ENCODE results near the gene PTPRB. TPM values are rescaled to one million over a fixed set of nuclear protein-coding genes. Genes with fewer than 3 reads are reported as not detected.

PTPRB gene
- total RNA-seq, 2 donors from 2014 or later: 0.24 TPM; not detected in 1

- no peaks in the 10 kb centered on the region for H3K9me3 Mint-ChIP-seq
- no peak for ATAC-seq (replicated peaks)
- peaks cover 4% of the 10 kb centered on the region for H3K27me3 Mint-ChIP-seq
- no peak overlapping the region for H3K27ac Mint-ChIP-seq
- no peaks in the 10 kb centered on the region for H3K4me1 Mint-ChIP-seq
- H3K36me3 Mint-ChIP-seq (ENCODE audit: low read depth): no peaks in the 10 kb centered on the region
- no peak overlapping the region for H3K4me3 Mint-ChIP-seq
Observed at GRCh38 chr12:70627677-70628076, 9.6 kb downstream of the PTPRB start.

- no peaks in the 10 kb centered on the region for H3K9me3 Mint-ChIP-seq
- H3K27me3 Mint-ChIP-seq: peaks cover 4% of the 10 kb centered on the region
- no peak overlapping the region for H3K27ac Mint-ChIP-seq
- no peak overlapping the region for H3K4me3 Mint-ChIP-seq
- no peaks in the 10 kb centered on the region for H3K36me3 Mint-ChIP-seq (ENCODE audit: low read depth)
- no peak for ATAC-seq (replicated peaks)
- no peaks in the 10 kb centered on the region for H3K4me1 Mint-ChIP-seq
Observed at GRCh38 chr12:70626180-70626579, 11.0 kb downstream of the PTPRB start.

GRCh38 chr12:70619471-70620152, 17.6 kb downstream of the PTPRB start:
- no peak overlapping the region for H3K4me3 Mint-ChIP-seq
- no peak for ATAC-seq (replicated peaks)
- H3K27ac Mint-ChIP-seq: no peak overlapping the region
- peaks cover 13% of the 10 kb centered on the region for H3K27me3 Mint-ChIP-seq
- H3K4me1 Mint-ChIP-seq: no peaks in the 10 kb centered on the region
- no peaks in the 10 kb centered on the region for H3K9me3 Mint-ChIP-seq
- no peaks in the 10 kb centered on the region for H3K36me3 Mint-ChIP-seq (ENCODE audit: low read depth)

GRCh38 chr12:70618371-70618770, 18.9 kb downstream of the PTPRB start:
- no peak for ATAC-seq (replicated peaks)
- H3K4me1 Mint-ChIP-seq: no peaks in the 10 kb centered on the region
- no peak overlapping the region for H3K4me3 Mint-ChIP-seq
- H3K9me3 Mint-ChIP-seq: no peaks in the 10 kb centered on the region
- H3K36me3 Mint-ChIP-seq (ENCODE audit: low read depth): no peaks in the 10 kb centered on the region
- no peak overlapping the region for H3K27ac Mint-ChIP-seq
- peaks cover 15% of the 10 kb centered on the region for H3K27me3 Mint-ChIP-seq

- no peaks in the 10 kb centered on the region for H3K36me3 Mint-ChIP-seq (ENCODE audit: low read depth)
- no peak overlapping the region for H3K27ac Mint-ChIP-seq
- peaks cover 20% of the 10 kb centered on the region for H3K27me3 Mint-ChIP-seq
- H3K4me1 Mint-ChIP-seq: no peaks in the 10 kb centered on the region
- no peak overlapping the region for H3K4me3 Mint-ChIP-seq
- no peak for ATAC-seq (replicated peaks)
- H3K9me3 Mint-ChIP-seq: no peaks in the 10 kb centered on the region
Observed at GRCh38 chr12:70617450-70617849, 19.8 kb downstream of the PTPRB start.

- peaks cover 24% of the 10 kb centered on the region for H3K27me3 Mint-ChIP-seq
- H3K36me3 Mint-ChIP-seq (ENCODE audit: low read depth): no peaks in the 10 kb centered on the region
- no peak overlapping the region for H3K4me3 Mint-ChIP-seq
- no peak for ATAC-seq (replicated peaks)
- no peak overlapping the region for H3K27ac Mint-ChIP-seq
- no peaks in the 10 kb centered on the region for H3K4me1 Mint-ChIP-seq
- no peaks in the 10 kb centered on the region for H3K9me3 Mint-ChIP-seq
Observed at GRCh38 chr12:70615174-70615866, 21.9 kb downstream of the PTPRB start.

- Mint-ChIP-seq H3K36me3 (ENCODE audit: low read depth) (no peaks in the 10 kb centered on the region), H3K4me3 (peak overlapping the region; percentile 40), H3K27me3 (peaks cover 44% of the 10 kb centered on the region), H3K4me1 (no peaks in the 10 kb centered on the region), H3K27ac (no peak overlapping the region), H3K9me3 (no peaks in the 10 kb centered on the region)
- peak; percentile 19 for ATAC-seq (replicated peaks)
Observed at GRCh38 chr12:70609739-70610491, 27.3 kb downstream of the PTPRB start.

- H3K27ac Mint-ChIP-seq: no peak overlapping the region
- H3K27me3 Mint-ChIP-seq: peaks cover 48% of the 10 kb centered on the region
- peak overlapping the region; percentile 24 for H3K4me3 Mint-ChIP-seq
- no peaks in the 10 kb centered on the region for H3K36me3 Mint-ChIP-seq (ENCODE audit: low read depth)
- no peaks in the 10 kb centered on the region for H3K4me1 Mint-ChIP-seq
- ATAC-seq (replicated peaks): no peak
- H3K9me3 Mint-ChIP-seq: no peaks in the 10 kb centered on the region
Observed at GRCh38 chr12:70609203-70609602, 28.0 kb downstream of the PTPRB start.

- H3K27me3 Mint-ChIP-seq: peaks cover 44% of the 10 kb centered on the region
- no peak for ATAC-seq (replicated peaks)
- no peaks in the 10 kb centered on the region for H3K4me1 Mint-ChIP-seq
- no peak overlapping the region for H3K27ac Mint-ChIP-seq
- no peaks in the 10 kb centered on the region for H3K9me3 Mint-ChIP-seq
- H3K36me3 Mint-ChIP-seq (ENCODE audit: low read depth): no peaks in the 10 kb centered on the region
- H3K4me3 Mint-ChIP-seq: no peak overlapping the region
Observed at GRCh38 chr12:70608184-70608583, 29.0 kb downstream of the PTPRB start.

GRCh38 chr12:70607107-70607506, 30.1 kb downstream of the PTPRB start:
- Mint-ChIP-seq H3K4me3 (no peak overlapping the region), H3K27me3 (peaks cover 40% of the 10 kb centered on the region), H3K9me3 (no peaks in the 10 kb centered on the region), H3K4me1 (no peaks in the 10 kb centered on the region), H3K27ac (no peak overlapping the region), H3K36me3 (ENCODE audit: low read depth) (no peaks in the 10 kb centered on the region)
- ATAC-seq (replicated peaks): no peak

GRCh38 chr12:70605976-70606375, 31.3 kb downstream of the PTPRB start:
- Mint-ChIP-seq H3K27ac (no peak overlapping the region), H3K36me3 (ENCODE audit: low read depth) (no peaks in the 10 kb centered on the region), H3K4me3 (no peak overlapping the region), H3K27me3 (peaks cover 45% of the 10 kb centered on the region), H3K9me3 (no peaks in the 10 kb centered on the region), H3K4me1 (no peaks in the 10 kb centered on the region)
- no peak for ATAC-seq (replicated peaks)

GRCh38 chr12:70604662-70605061, 32.6 kb downstream of the PTPRB start:
- H3K9me3 Mint-ChIP-seq: no peaks in the 10 kb centered on the region
- no peaks in the 10 kb centered on the region for H3K36me3 Mint-ChIP-seq (ENCODE audit: low read depth)
- peaks cover 38% of the 10 kb centered on the region for H3K27me3 Mint-ChIP-seq
- no peak overlapping the region for H3K4me3 Mint-ChIP-seq
- no peak overlapping the region for H3K27ac Mint-ChIP-seq
- no peak for ATAC-seq (replicated peaks)
- H3K4me1 Mint-ChIP-seq: no peaks in the 10 kb centered on the region

- ATAC-seq (replicated peaks): no peak
Observed at GRCh38 chr12:70603044-70603443, 34.2 kb downstream of the PTPRB start.

GRCh38 chr12:70598467-70599193, 38.6 kb downstream of the PTPRB start:
- no peak overlapping the region for H3K27ac Mint-ChIP-seq
- peaks cover 5% of the 10 kb centered on the region for H3K9me3 Mint-ChIP-seq
- H3K27me3 Mint-ChIP-seq: peaks cover 16% of the 10 kb centered on the region
- H3K4me3 Mint-ChIP-seq: no peak overlapping the region
- ATAC-seq (replicated peaks): no peak
- H3K4me1 Mint-ChIP-seq: no peaks in the 10 kb centered on the region
- H3K36me3 Mint-ChIP-seq (ENCODE audit: low read depth): no peaks in the 10 kb centered on the region

More at GRCh38 chr12:70603044-70603443, 34.2 kb downstream of the PTPRB start:
- H3K27me3 Mint-ChIP-seq: peaks cover 25% of the 10 kb centered on the region
- no peak overlapping the region for H3K4me3 Mint-ChIP-seq
- H3K9me3 Mint-ChIP-seq: no peaks in the 10 kb centered on the region
- no peaks in the 10 kb centered on the region for H3K36me3 Mint-ChIP-seq (ENCODE audit: low read depth)
- H3K27ac Mint-ChIP-seq: no peak overlapping the region
- no peaks in the 10 kb centered on the region for H3K4me1 Mint-ChIP-seq
